Stimulated activated CD4-positive, alpha-beta T cell treated with anti-CD3 and anti-CD28 coated beads, Interleukin-4, amount 100 ng/mL, for 4 hours (primary cell): ENCODE data around the gene SELENOM.
"Not testable (repeated sequence)": the region's sequence is repeated elsewhere in the genome, so short reads cannot be mapped to it uniquely, and the experiment has no call there.

Experiments used
- DNase-seq, 2 experiments: peaks; one replicate each; pipeline ENCODE4 v3.0.0-alpha.2; 2020

Gene SELENOM

DNA sequence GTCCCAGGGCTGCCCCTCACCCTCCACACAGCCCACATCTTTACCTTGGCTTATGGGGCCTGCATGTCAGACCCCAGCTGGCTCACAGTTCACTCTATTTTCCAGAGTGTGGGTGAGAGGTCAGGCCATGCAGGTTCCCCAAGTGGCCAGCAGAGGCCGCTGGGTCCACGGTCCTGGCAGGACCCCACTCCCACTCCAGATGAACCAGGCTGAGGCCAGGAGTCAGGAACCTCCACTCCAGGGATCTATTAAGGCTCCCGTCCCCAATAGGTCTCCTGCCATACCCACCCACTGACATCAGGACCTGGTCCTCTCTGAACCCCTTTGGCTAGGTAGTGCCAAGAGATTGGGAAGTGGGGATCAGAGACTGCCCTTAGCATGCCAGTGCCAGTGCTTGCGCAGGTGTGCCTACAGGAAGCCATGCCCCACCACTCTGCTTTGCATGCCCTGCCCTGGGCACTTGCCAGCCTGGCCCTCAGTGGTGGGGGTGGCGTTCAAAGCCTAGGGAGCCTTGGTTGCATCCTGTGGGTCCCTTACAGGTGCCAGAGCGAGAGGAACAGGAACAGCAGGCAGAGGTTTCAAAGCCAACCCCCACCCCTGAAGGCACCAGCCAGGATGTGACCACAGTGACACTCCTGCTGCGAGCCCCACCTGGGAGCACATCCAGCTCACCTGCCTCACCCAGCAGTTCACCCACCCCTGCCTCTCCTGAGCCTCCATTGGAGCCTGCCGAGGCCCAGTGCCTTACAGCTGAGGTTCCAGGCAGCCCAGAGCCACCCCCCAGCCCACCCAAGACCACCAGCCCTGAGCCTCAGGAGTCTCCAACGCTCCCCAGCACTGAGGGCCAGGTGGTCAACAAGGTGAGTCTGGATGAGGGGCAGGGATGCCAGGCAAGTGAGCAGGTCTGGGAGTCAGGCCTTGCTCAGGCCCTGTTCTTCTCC, 17.9 kb downstream of the SELENOM start:
- no peak for DNase-seq

GRCh38 chr22:31088233-31088986, 19.0 kb downstream of the SELENOM start:
- DNase-seq: no peak

- no peak for DNase-seq
These were observed 19.6 kb downstream of the SELENOM start for GRCh38 chr22:31087744-31088215.

DNA sequence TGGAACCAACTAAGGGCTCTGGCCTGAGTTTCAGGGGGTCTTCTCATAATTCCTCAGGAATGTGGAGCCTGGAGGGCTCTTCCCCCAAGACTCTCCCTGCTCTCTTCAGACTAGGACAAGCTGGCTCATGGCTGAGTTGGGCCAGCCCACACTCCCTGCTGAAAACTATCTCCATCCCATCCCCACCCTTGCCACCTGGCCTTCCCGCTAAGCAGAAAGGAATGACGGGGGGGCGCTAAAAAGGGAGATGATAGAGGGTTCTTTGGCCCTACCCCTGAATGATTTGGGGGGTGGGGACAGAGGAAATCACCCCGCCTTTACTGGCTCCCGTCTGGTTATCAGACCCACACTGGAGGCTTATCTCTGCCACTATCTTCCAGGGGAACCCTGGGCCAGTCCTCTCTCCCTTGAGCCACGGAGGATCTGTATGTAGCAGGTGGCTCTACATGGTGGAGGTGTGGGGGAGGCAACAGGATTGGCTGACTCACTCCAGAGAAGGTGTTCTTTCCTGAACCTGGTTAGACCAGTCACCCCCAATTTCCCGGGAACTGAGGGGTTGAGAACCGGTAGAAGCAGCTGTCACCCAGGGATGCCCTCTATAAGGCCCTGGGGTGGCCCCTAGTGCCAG, 20.6 kb downstream of the SELENOM start:
- no peak for DNase-seq

- no peak for DNase-seq
These were observed 21.4 kb downstream of the SELENOM start for GRCh38 chr22:31085928-31086327.

DNA sequence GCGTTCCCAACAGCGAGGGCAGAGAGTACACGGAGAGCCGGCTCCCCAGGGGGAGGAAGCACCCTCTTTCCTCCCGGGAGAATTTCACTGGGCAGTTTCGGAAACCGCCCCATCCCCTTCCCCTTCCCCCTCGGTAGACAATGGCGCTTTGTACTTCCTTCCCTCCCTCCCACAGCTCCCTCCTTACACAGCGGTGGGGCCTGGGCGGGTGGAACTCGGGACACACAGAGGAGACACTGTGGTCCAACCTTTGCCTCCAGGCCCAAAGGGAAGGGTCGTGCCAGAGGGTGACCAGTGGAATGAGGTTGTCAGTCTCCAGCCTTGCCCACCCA, 21.9 kb downstream of the SELENOM start:
- no peak for DNase-seq

- DNase-seq: peak; percentile 85 to 87
These were observed 22.4 kb downstream of the SELENOM start for GRCh38 chr22:31084811-31085492.

DNA sequence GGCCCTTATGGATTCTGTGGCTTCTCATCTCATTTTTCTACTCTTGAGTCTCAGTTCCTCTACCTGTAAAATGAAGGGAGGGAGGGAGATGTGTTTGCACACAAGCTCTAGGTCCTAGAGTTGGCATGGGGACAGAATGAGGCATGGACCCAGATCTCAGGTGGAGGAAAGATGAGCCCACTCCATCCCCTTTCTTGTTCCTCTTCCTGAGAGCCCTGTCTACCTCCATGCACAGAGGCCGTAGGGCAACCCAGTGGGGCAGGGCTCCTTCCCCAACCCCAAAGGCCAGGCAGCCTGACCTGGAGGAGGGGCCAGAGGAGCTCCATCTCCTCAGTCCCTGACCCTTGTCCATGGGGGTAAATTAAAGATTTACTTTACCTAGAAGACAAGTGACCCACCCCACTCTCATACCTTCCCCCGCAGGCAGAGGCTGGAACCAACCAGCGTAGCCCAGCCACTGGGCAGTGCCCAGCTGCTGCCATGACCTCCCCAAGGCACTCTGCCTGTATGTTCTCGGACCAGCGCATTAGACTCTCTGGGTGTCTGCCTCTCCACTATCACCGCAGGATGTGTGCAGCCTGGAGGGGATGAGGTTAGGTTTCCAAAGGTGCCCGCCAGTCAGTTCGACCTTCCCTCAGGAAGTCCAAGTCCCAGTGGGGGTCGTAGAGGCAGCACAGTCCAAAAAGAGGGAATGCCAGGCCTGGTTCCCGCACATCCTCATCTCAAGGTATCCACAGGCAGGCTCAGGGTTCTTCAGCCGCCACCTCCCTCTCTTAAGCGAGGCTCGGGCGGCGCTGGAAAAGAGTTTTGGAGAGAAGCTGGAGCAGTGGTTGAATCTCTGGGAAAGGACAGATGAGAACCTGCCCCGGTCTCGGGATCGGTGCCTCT, 23.2 kb downstream of the SELENOM start:
- peak in 1 of 2 experiments; percentile 27 for DNase-seq

- DNase-seq: no peak
These were observed 24.0 kb downstream of the SELENOM start for GRCh38 chr22:31083377-31083768.

GRCh38 chr22:31082606-31083376, 24.6 kb downstream of the SELENOM start:
- DNase-seq: peak; percentile 57 to 70

GRCh38 chr22:31081963-31082605, 25.3 kb downstream of the SELENOM start:
- DNase-seq: peak in 1 of 2 experiments; percentile 35

GRCh38 chr22:31080848-31081649, 26.3 kb downstream of the SELENOM start, which contains the start of gene SMTN:
Gene SMTN, plus strand, starts transcription at chr22:31081318. Its CDS starts 1,941 bp downstream, at chr22:31083259.
- DNase-seq: peak; percentile 85

GRCh38 chr22:31080164-31080847, 27.1 kb downstream of the SELENOM start:
- no peak for DNase-seq

DNA sequence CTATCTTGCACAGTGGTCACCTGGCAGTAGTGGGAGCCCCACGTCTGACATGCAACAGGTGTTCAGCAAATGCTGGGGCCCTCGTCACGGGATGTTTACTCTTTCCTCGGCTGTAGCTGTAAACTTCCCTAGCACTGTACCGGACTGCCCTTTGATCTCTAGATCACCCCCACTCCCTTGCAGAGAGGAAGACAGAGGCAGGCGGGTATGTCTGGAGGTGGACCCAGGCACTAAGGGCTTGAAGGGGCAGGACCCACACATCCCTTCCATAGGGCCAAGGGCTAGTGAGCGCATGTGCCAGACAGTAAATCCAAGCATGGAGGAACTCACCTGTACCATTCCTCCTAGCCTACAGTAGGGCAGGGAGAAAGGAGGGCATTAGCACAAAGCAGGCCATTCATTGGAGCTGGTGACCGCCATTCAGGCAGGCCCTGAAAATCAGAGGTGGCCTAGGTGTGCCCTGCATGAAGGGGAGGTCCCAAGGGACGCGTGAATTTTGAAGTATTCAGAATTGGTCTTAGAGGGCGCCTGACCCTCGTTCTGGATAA, 28.2 kb downstream of the SELENOM start:
- DNase-seq: no peak

GRCh38 chr22:31078389-31078788, 29.0 kb downstream of the SELENOM start:
- DNase-seq: not testable (repeated sequence)

GRCh38 chr22:31077681-31078080, 29.7 kb downstream of the SELENOM start:
- DNase-seq: no peak

DNA sequence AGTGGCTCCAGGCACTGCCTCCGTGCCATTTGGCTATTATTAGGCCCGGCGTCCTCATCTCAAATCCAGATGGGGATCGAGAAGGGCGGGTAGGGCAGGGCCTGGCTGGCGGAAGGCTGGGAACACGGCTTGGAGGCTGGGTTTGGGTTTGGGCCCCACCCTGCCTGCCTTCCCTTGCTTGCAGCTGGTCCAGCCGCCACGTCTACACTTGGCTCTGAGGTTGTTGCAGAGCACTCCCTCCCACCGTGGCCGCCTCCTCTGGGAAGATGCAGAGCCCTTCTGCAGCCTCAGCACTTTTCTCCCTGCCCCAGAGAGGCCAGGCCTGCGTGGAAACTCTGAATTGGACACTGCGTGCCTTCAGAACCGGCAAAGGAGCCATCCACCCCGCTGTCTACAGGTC, 31.4 kb downstream of the SELENOM start:
- DNase-seq: no peak

DNA sequence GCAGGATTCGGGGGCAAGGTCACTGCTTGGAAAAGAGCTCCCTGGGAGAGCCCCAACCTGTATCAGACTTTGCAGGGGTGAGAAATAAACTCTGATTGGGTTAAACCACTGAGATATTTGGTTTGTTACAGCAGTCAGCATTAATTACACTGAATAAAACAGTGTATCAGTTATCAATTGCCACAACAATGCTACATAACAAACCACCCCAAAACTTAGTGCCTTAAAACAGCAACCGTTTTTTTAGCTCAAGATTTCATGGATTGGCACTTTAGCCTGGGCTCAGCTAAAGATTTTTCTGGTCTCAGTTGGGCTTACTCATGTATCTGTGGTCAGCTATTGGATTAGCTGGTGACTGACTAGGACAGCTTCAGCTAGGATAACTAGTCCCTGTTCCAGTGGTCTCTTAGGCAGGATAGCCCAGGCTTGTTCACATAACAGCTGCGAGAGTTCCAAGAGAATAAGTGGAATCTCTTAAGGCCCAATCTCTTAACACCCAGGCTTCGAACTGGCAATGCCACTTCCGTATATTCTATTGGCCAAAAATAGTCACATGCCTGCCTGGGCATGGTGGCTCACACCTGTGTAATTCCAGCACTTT, 33.7 kb downstream of the SELENOM start:
- DNase-seq: not testable (repeated sequence)
